K562 (cell line): Measurements from ENCODE around the gene WWP2. TPM values are rescaled to one million over a fixed set of nuclear protein-coding genes. Genes with fewer than 3 reads are reported as not detected.

Experiments
- ATAC-seq: fragments of 200-7000 bp; cut with Tn5 transposase; 3 replicates; pipeline ENCODE4 v1.9.1; 2020; ENCODE audit warnings: moderate library complexity
- BruUV-seq: library from RNA; stranded (reverse); fragments of 400-500 nt; replicated peaks from 2 replicates; lab custom pipeline; 2021; lab: Mats Ljungman, UMichigan
- CTCF ChIA-PET: fragments of 300-600 bp; formaldehyde crosslinking; extraction: SDS; loops from one replicate; lab custom pipeline; 2021; ENCODE audit warnings: low intra/inter-chr PET ratio; lab: Yijun Ruan, JAX
- POLR2A ChIA-PET: fragments of 300-600, 350-650 bp; sonication (Branson Sonifier 250); formaldehyde crosslinking; extraction: SDS; loops from one replicate; lab custom pipeline; 2021; ENCODE audit warnings: antibody characterized with exemption, inconsistent platforms; lab: Yijun Ruan, JAX
- DNase-seq, 4 experiments: peaks; one replicate each; pipeline versions ENCODE4 v3.0.0 to v3.0.0-alpha.2; 2011 to 2018; ENCODE audit warnings: low spot score in 3 of 4, mixed read lengths in 3 of 4; ENCODE audit errors: extremely low read depth in 1 of 4
- FAIRE-seq: peaks from 2 replicates; lab custom pipeline; 2011; peaks lifted over from hg19 to GRCh38; lab: Jason Lieb, UNC
- H2AFZ ChIP-seq: 2 replicates; pipeline ENCODE4 v1.6.0; 2011; ENCODE audit warnings: low read depth, low read length, control low read depth, inconsistent platforms
- H3K27ac ChIP-seq: fragments of 200-600 bp; 3 replicates; pipeline ENCODE4 v1.8.0; 2011; ENCODE audit warnings: low read depth, mild to moderate bottlenecking, control low read depth, inconsistent platforms, low read length, moderate library complexity, mixed read lengths; ENCODE audit errors: extremely low read depth
- H3K27me3 ChIP-seq, 2 experiments: fragments of 300-600 bp in 1 of 2; 2 replicates in 1 of 2; 3 replicates in 1 of 2; pipeline versions ENCODE4 v1.6.0 to v1.8.0; 2011; ENCODE audit warnings: inconsistent platforms in 2 of 2, low read length in 2 of 2, mild to moderate bottlenecking in 1 of 2, mixed read lengths in 1 of 2, moderate library complexity in 1 of 2; ENCODE audit not compliant: control insufficient read depth in 2 of 2, insufficient read depth in 2 of 2
- H3K36me3 ChIP-seq: fragments of 300-600 bp; 3 replicates; pipeline ENCODE4 v1.8.0; 2011; ENCODE audit warnings: mild to moderate bottlenecking, low read length, inconsistent platforms; ENCODE audit not compliant: control insufficient read depth, insufficient read depth
- H3K4me1 ChIP-seq, 2 experiments: fragments of 200-600 bp in 1 of 2; replicated peaks in 1 of 2; 2 replicates in 1 of 2; 3 replicates in 1 of 2; pipeline versions ENCODE4 v1.5.1 to v1.8.0; 2011; ENCODE audit warnings: inconsistent platforms in 2 of 2, low read length in 2 of 2, mild to moderate bottlenecking in 1 of 2, mixed read lengths in 1 of 2, moderate library complexity in 1 of 2; ENCODE audit not compliant: control insufficient read depth in 2 of 2, insufficient read depth in 2 of 2
- H3K4me2 ChIP-seq: 2 replicates; pipeline ENCODE4 v1.6.1; 2011; ENCODE audit warnings: low read length, control low read depth, inconsistent platforms, mixed read lengths; ENCODE audit not compliant: insufficient read depth
- H3K4me3 ChIP-seq: fragments of 200-600 bp; sonication (generic), shearing (Covaris generic); 2 replicates; pipeline ENCODE4 v1.5.1; 2016; ENCODE audit warnings: control low read depth, inconsistent platforms
- H3K79me2 ChIP-seq: fragments of 200-600 bp; 3 replicates; pipeline ENCODE4 v1.8.0; 2011; ENCODE audit warnings: low read length, inconsistent platforms; ENCODE audit not compliant: control insufficient read depth, insufficient read depth
- H3K9ac ChIP-seq, 2 experiments: 2 replicates each; pipeline versions ENCODE4 v1.6.0 to v1.6.1; 2011; ENCODE audit warnings: low read depth in 2 of 2, low read length in 2 of 2, control low read depth in 1 of 2, inconsistent platforms in 1 of 2, mild to moderate bottlenecking in 1 of 2, mixed read lengths in 1 of 2; ENCODE audit not compliant: insufficient read depth in 1 of 2
- H3K9me1 ChIP-seq: one replicate; pipeline ENCODE4 v1.6.0; 2011; ENCODE audit warnings: inconsistent platforms, mild to moderate bottlenecking, low read length, moderate library complexity; ENCODE audit not compliant: control insufficient read depth, insufficient read depth
- H3K9me3 ChIP-seq: replicated peaks from 2 replicates; pipeline ENCODE4 v1.5.1; 2011; ENCODE audit warnings: low read depth, low read length, inconsistent platforms; ENCODE audit not compliant: control insufficient read depth, insufficient read depth
- H4K20me1 ChIP-seq: replicated peaks from 2 replicates; pipeline ENCODE4 v1.6.1; 2011; ENCODE audit warnings: low read length, inconsistent platforms, mixed read lengths; ENCODE audit not compliant: control insufficient read depth, insufficient read depth
- CAMTA2 ChIP-seq: fragments of 250-450 bp; sonication (Bioruptor Pico); conservative IDR thresholded peaks from 2 replicates; pipeline ENCODE4 v1.5.1; 2022
- CSDE1 ChIP-seq, 2 experiments: fragments of 450-650 bp; IDR thresholded peaks; 2 replicates each; pipeline ENCODE4 v1.6.1; 2016; ENCODE audit warnings: mild to moderate bottlenecking in 1 of 2
- ELF4 ChIP-seq: fragments of 450-650 bp; formaldehyde crosslinking; IDR thresholded peaks from 2 replicates; pipeline ENCODE4 v1.4.0; 2022; ENCODE audit warnings: missing genetic modification characterization
- HEY1 ChIP-seq: fragments of 250-450 bp; sonication (Bioruptor Pico); IDR thresholded peaks from 2 replicates; pipeline ENCODE4 v1.5.0; 2020; ENCODE audit warnings: mild to moderate bottlenecking, moderate library complexity, borderline replicate concordance
- L3MBTL2 ChIP-seq: fragments of 450-650 bp; IDR thresholded peaks from 2 replicates; pipeline ENCODE4 v1.6.1; 2016; ENCODE audit warnings: mild to moderate bottlenecking, moderate library complexity
- MEF2A ChIP-seq: IDR thresholded peaks from 2 replicates; pipeline ENCODE4 v1.6.1; 2011; ENCODE audit warnings: low read depth, mild to moderate bottlenecking, low read length, moderate library complexity; ENCODE audit not compliant: control insufficient read depth
- MTF1 ChIP-seq: fragments of 250-450 bp; sonication (Bioruptor Pico); IDR thresholded peaks from 2 replicates; pipeline ENCODE4 v1.9.0; 2021; ENCODE audit warnings: moderate library complexity, mild to moderate bottlenecking, inconsistent platforms, borderline replicate concordance
- SP2 ChIP-seq: IDR thresholded peaks from 2 replicates; pipeline ENCODE4 v1.6.1; 2011; ENCODE audit warnings: mild to moderate bottlenecking, low read depth, low read length, moderate library complexity; ENCODE audit not compliant: poor library complexity, severe bottlenecking; ENCODE audit errors: extremely low read depth
- ZNF518B ChIP-seq: fragments of 250-450 bp; sonication (Bioruptor Pico); IDR thresholded peaks from 2 replicates; pipeline ENCODE4 v1.5.0; 2021; ENCODE audit warnings: mild to moderate bottlenecking, moderate library complexity
- WGBS: fragments of 100-300 bp; shearing (Covaris generic); methylation state at CpG from one replicate; pipeline ENCODE4 v1.1.6; 2016; ENCODE audit warnings: low coverage, mixed read lengths; ENCODE audit not compliant: insufficient coverage; ENCODE audit errors: missing lambda C conversion rate; 5-methylcytosine and 5-hydroxymethylcytosine counted together
- in situ Hi-C: fragments of 300-500 bp; cut with MboI; formaldehyde crosslinking; loops from 4 replicates; pipeline ENCODE4 v1.15.0; 2018; ENCODE audit warnings: inconsistent platforms, mixed read lengths
- intact Hi-C: fragments of 100-400 bp; cut with micrococcal nuclease; formaldehyde crosslinking; loops from 2 replicates; pipeline ENCODE4 v1.14.2; 2022
- polyA plus RNA-seq, 8 experiments: library from polyadenylated mRNA; depleted of rRNA in 4 of 8; stranded (reverse) in 5 of 8; unstranded in 3 of 8; fragments of >200 nt; fragmentation: Nextera tagmentation in 2 of 8; fragmentation: Illumina TruSeq in 1 of 8; extraction: Ambion mirVana in 2 of 8; extraction: Trizol in 1 of 8; gene quantifications; 2 replicates each; pipeline versions ENCODE4 v1.2.1 to v1.2.3, GENCODE V29; 2011 to 2014; ENCODE audit warnings: inconsistent platforms in 1 of 8, missing spikeins in 1 of 8
- total RNA-seq, 7 experiments: library from RNA; depleted of rRNA in 6 of 7; stranded (reverse); fragments of >200 nt in 6 of 7; fragmentation: Illumina TruSeq in 2 of 7; extraction: Trizol in 2 of 7; gene quantifications; 2 replicates each; pipeline versions ENCODE4 v1.2.1 to v1.2.3, GENCODE V29; 2011 to 2021; ENCODE audit warnings: low replicate concordance in 1 of 7
- TF ChIP-seq, protein P1 (sequence below): sonication (generic); formaldehyde crosslinking; IDR thresholded peaks from 2 replicates; pipeline ENCODE4 v1.8.1; 2022; ENCODE audit warnings: missing genetic modification reagents

WWP2 gene
- total and polyA plus RNA-seq, 9 of the 15 experiments (the other 6 are each of a cell fraction or from before 2014, with no cell fraction given): 1.9 to 34.4 (median 14.6) TPM

GRCh38 chr16:69922200-69922599 lies 160.1 kb downstream of the WWP2 start:
- no peak overlapping the region for H3K4me3 ChIP-seq
- DNase-seq (no peak), ATAC-seq (no peak), FAIRE-seq (no peak)
- no peak overlapping the region for H3K27ac ChIP-seq
- no peak overlapping the region for H2AFZ ChIP-seq
- no TSS peak for BruUV-seq
- CTCF ChIA-PET: no interaction called here
- H3K4me1 ChIP-seq: no peaks in the 10 kb centered on the region
- TF ChIP-seq CAMTA2: no peak
- TF ChIP-seq, protein P1, sequence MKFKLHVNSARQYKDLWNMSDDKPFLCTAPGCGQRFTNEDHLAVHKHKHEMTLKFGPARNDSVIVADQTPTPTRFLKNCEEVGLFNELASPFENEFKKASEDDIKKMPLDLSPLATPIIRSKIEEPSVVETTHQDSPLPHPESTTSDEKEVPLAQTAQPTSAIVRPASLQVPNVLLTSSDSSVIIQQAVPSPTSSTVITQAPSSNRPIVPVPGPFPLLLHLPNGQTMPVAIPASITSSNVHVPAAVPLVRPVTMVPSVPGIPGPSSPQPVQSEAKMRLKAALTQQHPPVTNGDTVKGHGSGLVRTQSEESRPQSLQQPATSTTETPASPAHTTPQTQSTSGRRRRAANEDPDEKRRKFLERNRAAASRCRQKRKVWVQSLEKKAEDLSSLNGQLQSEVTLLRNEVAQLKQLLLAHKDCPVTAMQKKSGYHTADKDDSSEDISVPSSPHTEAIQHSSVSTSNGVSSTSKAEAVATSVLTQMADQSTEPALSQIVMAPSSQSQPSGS (CRISPR knock-in tag): no peak
- H3K9me3 ChIP-seq: no peaks in the 10 kb centered on the region
- intact Hi-C loops (no loop called here), in situ Hi-C loops (no loop called here)
- no peaks in the 10 kb centered on the region for H3K27me3 ChIP-seq
- no peaks in the 10 kb centered on the region; the same call in 2 of the 3 replicates for H3K36me3 ChIP-seq
- no peaks in the 10 kb centered on the region for H3K9me1 ChIP-seq
- POLR2A ChIA-PET: interaction anchor here (0.6 kb wide), 1 partner anchor 17 kb away, joined by 4 read pairs; no protein-coding TSS in a partner anchor
- no peak overlapping the region for H3K4me2 ChIP-seq
- H4K20me1 ChIP-seq: no peaks in the 10 kb centered on the region; the same call in 1 of the 2 replicates
- H3K79me2 ChIP-seq: no peaks in the 10 kb centered on the region
- no peak overlapping the region for H3K9ac ChIP-seq
- WGBS: 82% methylated on average over 6 of the region's 6 CpGs

DNA sequence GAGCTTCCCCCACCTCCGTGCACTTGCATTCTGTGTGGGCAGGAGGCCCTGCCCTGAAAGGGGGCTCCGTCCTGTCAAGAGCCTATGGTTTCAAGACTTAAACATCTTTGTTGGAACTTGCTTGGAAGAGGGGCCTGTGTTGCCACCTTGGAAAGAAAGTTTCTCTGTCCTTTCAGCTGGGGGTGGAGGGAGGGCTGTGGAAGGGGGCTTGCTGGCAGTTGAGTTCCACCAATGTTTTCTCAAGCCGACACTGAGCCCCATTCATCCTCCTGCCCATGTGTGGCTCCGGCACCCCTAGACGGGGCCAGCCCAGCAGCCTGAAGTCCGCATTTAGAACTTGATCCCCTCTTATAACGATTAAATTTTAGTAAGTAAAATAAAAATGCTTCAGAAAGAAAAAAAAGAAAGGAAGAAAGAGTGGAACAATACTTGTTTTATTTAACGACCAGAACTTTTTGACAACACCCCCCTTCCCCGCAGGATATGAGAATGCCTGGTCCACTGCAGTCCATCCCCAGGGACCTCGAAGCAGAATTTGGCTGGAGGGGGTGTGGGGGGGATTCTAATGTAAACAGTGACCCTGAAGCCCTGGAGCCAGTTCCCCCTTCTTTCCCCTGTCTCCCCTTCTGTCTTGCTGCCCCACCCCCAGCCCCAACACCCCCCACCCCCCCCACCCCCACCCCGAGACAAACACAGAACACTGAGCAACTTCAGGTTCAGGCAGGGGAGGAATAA lies 162.1 kb downstream of the WWP2 start:
- no peak for DNase-seq
- no peaks in the 10 kb centered on the region for H3K9me3 ChIP-seq
- WGBS: 67% methylated on average over 10 of the region's 11 CpGs
- H2AFZ ChIP-seq: no peak overlapping the region
- ChIA-PET POLR2A (interaction anchor here (0.8 kb wide), 1 partner anchor 234 kb away, joined by 3 read pairs; no protein-coding TSS in a partner anchor), CTCF (no interaction called here)
- no peaks in the 10 kb centered on the region for H3K27me3 ChIP-seq
- no peak overlapping the region for H3K4me2 ChIP-seq
- no peaks in the 10 kb centered on the region; the same call in 1 of the 2 replicates for H4K20me1 ChIP-seq
- H3K9me1 ChIP-seq: no peaks in the 10 kb centered on the region
- H3K27ac ChIP-seq: no peak overlapping the region
- H3K9ac ChIP-seq: no peak overlapping the region
- H3K4me3 ChIP-seq: no peak overlapping the region
- in situ Hi-C loops: no loop called here
- H3K4me1 ChIP-seq: 0 out of 5 replicates have a peak, but pooled peaks cover 0 to 3% of the 10 kb centered on the region in 2 experiments
- no peak for ATAC-seq
- no peaks in the 10 kb centered on the region; the same call in 2 of the 3 replicates for H3K36me3 ChIP-seq
- BruUV-seq: no TSS peak
- no peak for FAIRE-seq
- intact Hi-C loops: no loop called here
- H3K79me2 ChIP-seq: no peaks in the 10 kb centered on the region
- TF ChIP-seq CSDE1 (IDR thresholded peaks at IDR 0.05): no peak
- TF ChIP-seq MTF1 (CRISPR knock-in tag): no peak
- TF ChIP-seq HEY1 (CRISPR knock-in tag): no peak
- TF ChIP-seq SP2: no peak
- TF ChIP-seq ELF4 (CRISPR knock-in tag): no peak
- TF ChIP-seq MEF2A: no peak
- TF ChIP-seq ZNF518B (CRISPR knock-in tag): no peak
- TF ChIP-seq L3MBTL2: no peak
